Cerebellar cortex (tissue), 1 donor: Measurements from ENCODE around the gene PPCS.
"Not testable (repeated sequence)": the region's sequence is repeated elsewhere in the genome, so short reads cannot be mapped to it uniquely, and the experiment has no call there.

ENCODE experiments used
- DNase-seq: peaks from one replicate; pipeline ENCODE4 v3.0.0-alpha.2; 2015; ENCODE audit warnings: low spot score

PPCS gene

GRCh38 chr1:42453386-42453785 lies 3.0 kb upstream of the PPCS start:
- no peak for DNase-seq

DNA sequence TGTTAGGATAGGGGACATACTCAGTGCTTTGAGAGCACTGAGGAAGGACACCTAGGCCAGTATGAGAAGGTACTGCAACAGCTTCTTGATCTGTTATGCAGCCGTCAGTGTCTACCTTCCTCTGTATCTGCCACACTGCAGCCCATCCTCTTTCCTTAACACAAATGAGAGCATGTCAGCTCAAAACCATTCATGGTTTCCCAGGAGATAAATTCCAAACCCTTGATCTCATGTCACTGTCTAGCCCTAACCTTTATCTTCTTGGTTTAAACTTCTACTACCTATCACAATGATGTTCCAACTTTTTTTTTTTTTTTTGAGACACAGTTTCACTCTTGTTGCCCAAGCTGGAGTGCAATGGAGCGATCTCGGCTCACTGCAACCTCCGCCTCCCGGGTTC lies 1.9 kb upstream of the PPCS start:
- DNase-seq, result no peak

DNA sequence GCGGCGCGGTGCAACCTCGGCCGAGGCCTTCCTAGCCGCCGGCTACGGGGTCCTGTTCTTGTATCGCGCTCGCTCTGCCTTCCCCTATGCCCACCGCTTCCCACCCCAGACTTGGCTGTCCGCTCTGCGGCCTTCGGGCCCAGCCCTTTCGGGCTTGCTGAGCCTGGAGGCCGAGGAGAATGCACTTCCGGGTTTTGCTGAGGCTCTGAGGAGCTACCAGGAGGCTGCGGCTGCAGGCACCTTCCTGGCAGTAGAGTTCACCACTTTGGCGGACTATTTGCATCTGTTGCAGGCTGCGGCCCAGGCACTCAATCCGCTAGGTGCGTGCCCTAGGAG lies 379 bp downstream of the PPCS start:
- DNase-seq, result peak; percentile 54

GRCh38 chr1:42461196-42461595 lies 4.9 kb downstream of the PPCS start:
- DNase-seq, result no peak

DNA sequence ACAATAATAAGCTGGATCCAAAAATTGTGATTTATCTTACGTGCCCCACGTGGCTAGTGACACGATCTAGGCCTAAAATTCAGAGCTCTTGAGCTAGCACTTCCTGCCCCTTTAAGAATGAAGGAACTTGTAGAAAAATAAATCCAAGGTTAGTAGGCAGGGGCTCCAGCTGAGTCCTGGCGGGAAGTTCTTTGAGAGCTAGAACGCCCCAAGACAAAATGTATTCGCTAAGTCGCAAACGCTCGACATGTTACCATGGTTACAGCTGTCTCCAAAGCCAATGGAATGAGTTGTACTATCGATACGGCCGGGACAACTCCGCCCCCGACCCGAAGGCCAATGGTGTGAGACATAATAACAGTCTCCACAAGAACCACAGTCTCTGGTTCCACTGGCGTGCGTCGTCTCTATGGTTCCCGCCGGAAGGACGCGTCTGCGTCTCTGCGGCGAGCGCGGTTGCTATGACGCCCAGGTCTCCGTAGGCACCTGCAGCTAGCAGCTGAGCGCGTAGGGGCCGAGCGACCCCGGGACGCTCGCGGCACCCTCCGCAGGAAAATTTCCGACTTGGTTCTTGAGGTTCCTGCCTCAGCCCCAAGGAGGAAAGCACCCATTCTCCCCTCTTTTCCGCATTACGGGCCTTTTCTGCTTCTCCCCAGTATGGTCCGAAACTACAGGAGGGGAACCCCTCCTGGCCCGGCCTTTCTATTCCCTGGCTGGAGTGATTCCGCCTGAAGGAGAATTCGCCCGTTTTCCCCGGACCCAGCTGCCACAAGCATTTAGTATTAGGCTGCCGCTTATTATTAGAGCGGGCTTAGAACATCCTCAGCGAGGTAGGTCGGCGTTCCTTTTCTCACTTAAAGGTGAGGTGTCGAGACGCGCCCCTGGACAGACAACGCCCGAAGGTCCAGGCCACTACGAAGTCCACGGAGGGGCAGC lies 6.8 kb downstream of the PPCS start, which contains the start of gene CCDC30:
CCDC30 (plus strand) TSS at position 459 of the 936 bp plus-strand sequence. CDS start 17,266 bp downstream, outside the sequence.
- peak; percentile 100 for DNase-seq

DNA sequence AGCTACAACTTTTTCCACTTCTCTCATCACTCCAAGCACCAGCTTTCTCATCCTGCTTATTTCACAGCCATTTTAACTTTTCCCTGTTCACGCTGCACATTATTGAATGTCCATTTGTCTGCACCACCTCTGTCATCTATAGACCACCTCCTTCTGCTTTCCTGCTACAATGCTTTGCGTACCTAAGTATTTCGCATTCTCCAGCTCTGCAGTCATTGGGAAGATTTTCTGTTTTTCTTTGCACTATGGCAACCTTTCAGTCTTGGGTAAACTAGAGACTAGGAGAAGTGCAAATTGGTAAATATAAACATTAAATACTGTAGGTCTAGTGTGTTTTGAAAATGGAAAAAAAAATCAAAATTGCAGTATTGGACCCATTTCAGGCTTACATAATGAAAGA lies 7.6 kb downstream of the PPCS start:
- DNase-seq, result no peak

DNA sequence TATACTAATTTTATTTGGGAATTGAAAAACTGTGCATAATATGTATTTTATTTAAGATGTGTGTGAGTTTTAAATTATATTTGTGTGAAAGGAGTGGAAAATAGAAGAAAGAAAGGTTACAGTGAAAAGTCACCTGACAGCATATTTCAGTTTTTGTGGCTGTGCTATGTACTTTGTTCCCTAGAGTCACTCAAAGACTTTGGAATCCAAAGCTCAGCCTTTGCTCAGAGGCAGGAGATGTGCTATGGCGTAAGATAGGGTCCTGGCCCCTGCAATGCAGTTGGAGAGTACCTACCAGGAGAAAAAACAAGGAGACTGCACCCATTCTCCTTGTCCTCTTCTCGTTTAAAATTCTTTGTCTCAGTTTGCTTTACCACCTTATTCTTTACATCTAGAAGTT lies 9.7 kb downstream of the PPCS start:
- DNase-seq, result no peak

DNA sequence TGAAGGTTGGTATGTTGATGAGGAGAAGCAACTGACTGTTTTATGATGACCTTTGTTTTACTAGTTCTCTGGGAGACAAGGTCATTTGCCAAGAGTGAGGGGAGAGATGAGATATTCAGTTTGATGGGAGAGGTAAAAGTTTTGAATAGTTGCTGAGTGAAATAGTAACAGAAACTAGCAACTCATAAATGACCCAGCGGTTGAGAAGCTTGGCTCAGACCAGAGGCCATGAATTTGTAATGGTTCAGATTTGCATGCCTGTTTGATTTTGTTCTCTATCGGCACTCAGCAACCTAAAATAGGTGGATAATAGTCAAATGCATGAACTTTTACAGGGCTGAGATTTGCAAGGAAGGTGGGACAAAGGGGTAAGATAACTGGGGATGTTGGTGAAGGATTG lies 13.4 kb downstream of the PPCS start:
- DNase-seq, result no peak

DNA sequence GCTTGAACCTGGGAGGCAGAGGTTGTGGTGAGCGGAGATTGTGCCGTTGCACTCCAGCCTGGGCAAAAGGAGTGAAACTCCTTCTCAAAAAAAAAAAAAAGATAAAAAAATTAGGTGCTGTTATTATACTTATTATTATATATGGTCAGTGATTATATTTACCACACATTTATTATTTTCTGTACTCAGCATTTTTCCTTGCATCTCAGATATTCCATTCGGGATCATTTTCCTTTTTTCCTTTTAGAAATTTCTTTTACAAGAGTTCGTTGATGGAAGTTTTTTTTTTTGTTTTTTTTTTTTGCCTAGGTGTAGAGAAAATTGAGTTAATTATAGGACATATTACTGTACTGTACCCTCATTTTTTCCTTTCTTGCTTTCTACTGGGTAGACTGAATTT lies 20.3 kb downstream of the PPCS start:
- DNase-seq, result no peak

DNA sequence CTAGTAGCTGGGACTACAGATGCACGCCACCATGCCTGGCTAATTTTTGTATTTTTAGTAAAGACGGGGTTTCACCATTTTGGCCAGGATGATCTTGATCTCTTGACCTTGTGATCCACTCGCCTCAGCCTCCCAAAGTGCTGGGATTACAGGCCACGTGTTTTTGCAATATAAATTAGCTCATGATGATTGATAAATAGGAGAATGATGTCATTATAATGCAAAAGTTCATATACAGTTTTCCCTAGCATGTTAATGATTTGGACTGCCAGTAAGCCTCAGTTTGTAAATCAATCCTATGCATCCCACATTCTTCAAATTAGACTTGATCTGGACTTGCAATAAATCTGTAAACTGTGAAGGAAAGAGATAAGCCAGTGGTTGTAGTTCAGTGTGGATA lies 21.0 kb downstream of the PPCS start:
- DNase-seq, result not testable (repeated sequence)

DNA sequence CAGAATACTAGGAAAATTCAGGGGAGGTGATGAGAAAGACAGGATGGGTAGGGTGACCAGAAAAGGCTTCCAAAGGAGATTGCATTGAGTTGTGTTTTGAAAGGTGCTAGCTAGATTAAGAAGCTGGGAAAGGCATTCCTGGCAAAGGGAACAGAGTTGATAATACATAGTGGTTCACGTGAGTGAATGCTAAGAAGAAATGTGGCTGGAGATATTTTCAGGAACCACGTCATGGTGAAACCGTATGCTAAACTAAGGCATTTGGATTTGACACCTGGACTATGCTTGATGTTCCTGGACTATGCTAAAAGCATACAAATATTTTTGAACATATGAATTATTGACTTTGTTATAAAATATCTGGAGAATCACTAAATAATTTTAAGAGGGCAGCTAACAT lies 21.4 kb downstream of the PPCS start:
- no peak for DNase-seq

- DNase-seq, result peak; percentile 5
Measured at GRCh38 chr1:42479621-42480020, 23.3 kb downstream of the PPCS start.

- no peak for DNase-seq
Measured at GRCh38 chr1:42480921-42481320, 24.6 kb downstream of the PPCS start.

GRCh38 chr1:42482635-42483153 lies 26.4 kb downstream of the PPCS start:
- DNase-seq, result no peak

DNA sequence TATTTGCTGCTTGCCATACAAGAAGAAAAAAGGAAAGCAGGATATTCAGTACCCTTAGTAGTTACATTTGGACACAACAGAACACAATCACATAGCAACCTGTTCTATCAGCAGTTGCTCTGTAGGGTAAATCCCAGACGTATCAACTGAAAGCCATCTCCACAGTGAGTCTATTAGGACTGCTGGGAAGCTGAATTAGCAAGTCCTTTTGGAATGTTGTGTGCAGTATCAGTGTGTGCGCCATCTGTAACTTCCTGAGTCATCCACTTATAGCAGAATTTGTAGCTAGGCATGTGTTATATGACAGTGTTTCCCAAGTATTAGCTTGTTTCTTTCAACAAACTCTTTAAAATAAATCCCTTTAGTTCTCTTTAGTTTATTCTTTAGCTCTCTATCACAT lies 28.0 kb downstream of the PPCS start:
- DNase-seq, result no peak

GRCh38 chr1:42490237-42490636 lies 33.9 kb downstream of the PPCS start:
- DNase-seq, result no peak

DNA sequence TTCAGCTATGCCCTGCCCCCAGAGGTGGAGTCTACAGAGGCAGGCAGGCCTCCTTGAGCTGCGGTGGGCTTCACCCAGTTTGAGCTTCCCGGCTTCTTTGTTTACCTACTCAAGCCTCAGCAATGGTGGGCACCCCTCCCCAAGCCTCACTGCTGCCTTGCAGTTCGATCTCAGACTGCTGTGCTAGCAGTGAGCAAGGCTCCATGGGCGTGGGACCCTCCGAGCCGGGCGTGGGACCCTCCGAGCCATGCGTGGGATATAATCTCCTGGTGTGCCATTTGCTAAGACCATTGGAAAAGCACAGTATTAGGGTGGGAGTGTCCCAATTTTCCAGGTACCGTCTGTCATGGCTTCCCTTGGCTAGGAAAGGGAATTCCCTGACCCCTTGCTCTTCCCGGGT lies 45.7 kb downstream of the PPCS start:
- DNase-seq, result not testable (repeated sequence)

DNA sequence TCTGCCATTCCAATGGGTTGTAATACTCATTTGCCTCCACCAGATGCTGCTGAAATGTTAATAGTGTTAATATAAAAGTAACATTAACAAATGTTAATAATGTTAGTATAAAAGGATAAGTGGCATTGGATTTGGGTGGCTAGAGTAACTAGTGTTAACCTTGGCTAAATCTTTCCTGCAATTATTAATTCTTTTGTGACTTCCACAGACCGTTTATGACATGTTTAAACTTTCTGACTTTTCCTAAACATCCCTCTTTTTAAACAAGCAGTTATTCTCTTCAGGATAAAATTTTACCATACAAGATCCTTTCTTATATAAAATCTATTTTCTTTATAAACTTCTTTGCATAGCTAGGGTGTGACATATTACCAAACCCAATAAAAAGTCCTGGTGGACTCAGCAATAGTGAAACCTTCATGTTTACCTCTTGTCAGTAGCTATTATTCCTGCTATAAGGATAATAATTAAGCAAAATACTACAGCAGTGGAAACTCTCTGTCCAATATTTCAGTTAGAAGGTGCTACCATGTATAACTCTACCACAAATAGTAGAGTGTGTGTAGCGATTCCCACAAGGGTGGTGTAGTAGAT lies 48.3 kb downstream of the PPCS start:
- no peak for DNase-seq

DNA sequence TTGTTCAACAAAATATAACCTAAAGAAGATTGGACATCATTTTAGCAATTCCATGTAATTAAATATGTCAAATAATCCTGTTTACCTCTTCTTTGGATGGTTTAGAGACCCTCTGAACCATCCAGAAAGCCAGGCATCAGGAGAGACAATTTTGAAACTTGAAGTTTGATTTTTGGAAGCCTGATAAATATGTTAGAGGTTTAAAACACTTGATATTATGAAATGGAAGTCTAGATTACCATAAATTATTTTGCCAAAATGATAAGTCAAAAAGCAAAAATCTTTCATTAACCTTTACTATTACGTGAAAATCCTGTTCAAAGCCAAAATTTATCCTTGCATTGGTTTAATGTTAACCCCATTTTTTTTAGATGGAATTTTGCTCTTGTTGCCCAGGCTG lies 50.2 kb downstream of the PPCS start:
- no peak for DNase-seq
